Keratinocyte (primary cell): ENCODE measurements around the gene LIG3. TPM values are rescaled to one million over a fixed set of nuclear protein-coding genes. Genes with fewer than 3 reads are reported as not detected.

ENCODE experiments used
- DNase-seq: peaks from one replicate; pipeline ENCODE4 v3.0.0-alpha.2; 2011; ENCODE audit warnings: low read depth, missing footprints, low spot score
- FAIRE-seq: peaks from 2 replicates; lab custom pipeline; 2011; peaks lifted over from hg19 to GRCh38; lab: Jason Lieb, UNC
- H2AFZ ChIP-seq: 2 replicates; pipeline ENCODE4 v1.6.0; 2012; ENCODE audit warnings: low read length, control low read depth, inconsistent platforms; ENCODE audit not compliant: control insufficient read depth
- H3K27ac ChIP-seq: 2 replicates; pipeline ENCODE4 v1.5.1; 2011; ENCODE audit warnings: low read length; ENCODE audit not compliant: control insufficient read depth, insufficient read depth
- H3K27me3 ChIP-seq: 3 replicates; pipeline ENCODE4 v1.6.0; 2011; ENCODE audit warnings: low read length; ENCODE audit not compliant: control insufficient read depth, insufficient read depth; ENCODE audit errors: extremely low read depth
- H3K36me3 ChIP-seq, 2 experiments: 2 replicates in 1 of 2; 3 replicates in 1 of 2; pipeline ENCODE4 v1.5.1; 2011; ENCODE audit warnings: low read length in 2 of 2, mild to moderate bottlenecking in 1 of 2; ENCODE audit not compliant: control insufficient read depth in 2 of 2, insufficient read depth in 2 of 2; ENCODE audit errors: extremely low read depth in 1 of 2
- H3K4me1 ChIP-seq: 3 replicates; pipeline ENCODE4 v1.5.1; 2011; ENCODE audit warnings: low read length; ENCODE audit not compliant: control insufficient read depth, insufficient read depth; ENCODE audit errors: extremely low read depth
- H3K4me2 ChIP-seq: 3 replicates; pipeline ENCODE4 v1.6.0; 2011; ENCODE audit warnings: low read depth, low read length; ENCODE audit not compliant: control insufficient read depth, insufficient read depth; ENCODE audit errors: extremely low read depth
- H3K4me3 ChIP-seq, 3 experiments: fragments of 200-600 bp in 1 of 3; sonication (generic) in 1 of 3; 2 replicates in 2 of 3; 3 replicates in 1 of 3; pipeline ENCODE4 v1.5.1; 2011 to 2016; ENCODE audit warnings: low read length in 3 of 3, mild to moderate bottlenecking in 3 of 3, control low read depth in 2 of 3, inconsistent platforms in 1 of 3, low read depth in 1 of 3, mixed read lengths in 1 of 3, mixed run types in 1 of 3, moderate library complexity in 1 of 3; ENCODE audit not compliant: control insufficient read depth in 2 of 3, insufficient read depth in 2 of 3; ENCODE audit errors: extremely low read depth in 1 of 3
- H3K79me2 ChIP-seq: 2 replicates; pipeline ENCODE4 v1.6.0; 2012; ENCODE audit warnings: low read length; ENCODE audit not compliant: control insufficient read depth, insufficient read depth
- H3K9ac ChIP-seq: 3 replicates; pipeline ENCODE4 v1.6.0; 2011; ENCODE audit warnings: low read length; ENCODE audit not compliant: control insufficient read depth, insufficient read depth; ENCODE audit errors: extremely low read depth
- H3K9me1 ChIP-seq: 3 replicates; pipeline ENCODE4 v1.6.0; 2011; ENCODE audit warnings: low read length; ENCODE audit not compliant: control insufficient read depth, insufficient read depth; ENCODE audit errors: extremely low read depth
- H3K9me3 ChIP-seq: 2 replicates; pipeline ENCODE4 v1.5.1; 2012; ENCODE audit warnings: low read depth, low read length; ENCODE audit not compliant: control insufficient read depth
- H4K20me1 ChIP-seq: 3 replicates; pipeline ENCODE4 v1.6.0; 2011; ENCODE audit warnings: low read length; ENCODE audit not compliant: control insufficient read depth, insufficient read depth; ENCODE audit errors: extremely low read depth
- EZH2 ChIP-seq: IDR thresholded peaks from one replicate; pipeline ENCODE4 v1.6.1; 2012; ENCODE audit warnings: inconsistent platforms, mild to moderate bottlenecking, low read length, moderate library complexity
- dilution Hi-C: fragments of 300-500 bp; cut with MboI; formaldehyde crosslinking; loops from one replicate; pipeline ENCODE4 v1.7.0; 2020; ENCODE audit warnings: low sequenced_read_pairs; ENCODE audit not compliant: extremely low pct_ligation_motif_present
- polyA plus RNA-seq, 5 experiments: library from polyadenylated mRNA; depleted of rRNA in 3 of 5; stranded (reverse) in 3 of 5; stranded (forward) in 1 of 5; unstranded in 1 of 5; fragments of >200 nt; gene quantifications; 1 replicate in 1 of 5; 2 replicates in 3 of 5; 3 replicates in 1 of 5; pipeline versions ENCODE4 v1.2.1 to v1.2.3, GENCODE V29; 2011 to 2012; ENCODE audit warnings: missing spikeins in 2 of 5, low read depth in 1 of 5, low replicate concordance in 1 of 5
- TF ChIP-seq, protein P1 (sequence below), 3 experiments: IDR thresholded peaks in 1 of 3; conservative IDR thresholded peaks in 1 of 3; optimal IDR thresholded peaks in 1 of 3; 2 replicates in 2 of 3; 3 replicates in 1 of 3; pipeline versions ENCODE3 to v1.5.1; 2011; ENCODE audit warnings: low read length in 3 of 3, mild to moderate bottlenecking in 3 of 3, moderate library complexity in 2 of 3, control low read depth in 1 of 3, inconsistent platforms in 1 of 3; ENCODE audit not compliant: insufficient read depth in 2 of 3; ENCODE audit errors: extremely low read depth in 1 of 3

Gene LIG3
- polyA plus RNA-seq, 1 donor (not counting 4 experiments of a cell fraction or from before 2014, with no cell fraction given) = 29.3 TPM

DNA sequence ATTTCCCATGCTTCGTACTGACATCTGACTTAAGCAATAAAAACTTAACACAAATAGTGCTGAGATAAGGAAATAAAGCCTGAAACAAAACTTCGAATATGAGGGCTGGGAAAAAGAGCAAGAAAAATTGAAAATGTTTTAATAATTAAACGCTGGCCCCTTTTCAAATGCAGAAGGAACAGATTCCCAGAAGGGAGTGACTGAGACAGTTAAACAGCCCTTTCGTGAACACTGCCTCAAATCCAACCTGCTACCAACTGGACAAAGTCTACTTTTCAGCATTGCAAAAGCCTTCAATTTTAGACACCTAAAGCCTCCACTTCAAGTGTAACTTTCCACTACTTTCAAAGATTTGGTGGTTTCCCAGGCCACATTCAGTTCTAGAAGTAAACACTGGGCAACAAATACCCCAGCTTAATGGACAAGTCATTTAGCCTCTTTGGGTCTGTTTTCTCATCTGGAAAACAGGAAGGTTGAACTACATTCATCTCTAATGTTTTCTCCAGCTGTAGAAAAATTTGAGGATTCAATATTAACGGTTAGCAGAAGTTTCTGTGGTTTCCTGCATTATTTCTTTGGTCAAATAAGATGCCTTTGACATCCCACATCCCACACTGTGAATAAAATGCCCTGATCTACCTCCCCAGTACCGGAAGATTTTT lies 71.4 kb downstream of the LIG3 start:
- Histone ChIP-seq H3K4me2 (no peak overlapping the region), H3K27ac (no peak overlapping the region), H2AFZ (no peak overlapping the region), H3K4me3 (no peak overlapping the region), H3K4me1 (peaks cover 3% of the 10 kb centered on the region), H3K27me3 (no peaks in the 10 kb centered on the region), H3K79me2 (peaks cover 14% of the 10 kb centered on the region), H3K9ac (no peak overlapping the region), H4K20me1 (no peaks in the 10 kb centered on the region), H3K9me3 (no peaks in the 10 kb centered on the region), H3K9me1 (no peaks in the 10 kb centered on the region), H3K36me3 (peaks cover 0 to 2% of the 10 kb centered on the region in 2 experiments)
- dilution Hi-C loops = no loop called here
- DNase-seq (no peak), FAIRE-seq (no peak)
- TF ChIP-seq, protein P1, sequence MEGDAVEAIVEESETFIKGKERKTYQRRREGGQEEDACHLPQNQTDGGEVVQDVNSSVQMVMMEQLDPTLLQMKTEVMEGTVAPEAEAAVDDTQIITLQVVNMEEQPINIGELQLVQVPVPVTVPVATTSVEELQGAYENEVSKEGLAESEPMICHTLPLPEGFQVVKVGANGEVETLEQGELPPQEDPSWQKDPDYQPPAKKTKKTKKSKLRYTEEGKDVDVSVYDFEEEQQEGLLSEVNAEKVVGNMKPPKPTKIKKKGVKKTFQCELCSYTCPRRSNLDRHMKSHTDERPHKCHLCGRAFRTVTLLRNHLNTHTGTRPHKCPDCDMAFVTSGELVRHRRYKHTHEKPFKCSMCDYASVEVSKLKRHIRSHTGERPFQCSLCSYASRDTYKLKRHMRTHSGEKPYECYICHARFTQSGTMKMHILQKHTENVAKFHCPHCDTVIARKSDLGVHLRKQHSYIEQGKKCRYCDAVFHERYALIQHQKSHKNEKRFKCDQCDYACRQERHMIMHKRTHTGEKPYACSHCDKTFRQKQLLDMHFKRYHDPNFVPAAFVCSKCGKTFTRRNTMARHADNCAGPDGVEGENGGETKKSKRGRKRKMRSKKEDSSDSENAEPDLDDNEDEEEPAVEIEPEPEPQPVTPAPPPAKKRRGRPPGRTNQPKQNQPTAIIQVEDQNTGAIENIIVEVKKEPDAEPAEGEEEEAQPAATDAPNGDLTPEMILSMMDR (optimal IDR thresholded peaks at IDR 0.05 in 1 of 3, IDR thresholded peaks at IDR 0.05 in 1 of 3, conservative IDR thresholded peaks at IDR 0.05 in 1 of 3; ENCODE audit: extremely low read depth in 1 of 3, insufficient read depth in 2 of 3, low read length in 3 of 3) = no peak
- TF ChIP-seq EZH2 = no peak

DNA sequence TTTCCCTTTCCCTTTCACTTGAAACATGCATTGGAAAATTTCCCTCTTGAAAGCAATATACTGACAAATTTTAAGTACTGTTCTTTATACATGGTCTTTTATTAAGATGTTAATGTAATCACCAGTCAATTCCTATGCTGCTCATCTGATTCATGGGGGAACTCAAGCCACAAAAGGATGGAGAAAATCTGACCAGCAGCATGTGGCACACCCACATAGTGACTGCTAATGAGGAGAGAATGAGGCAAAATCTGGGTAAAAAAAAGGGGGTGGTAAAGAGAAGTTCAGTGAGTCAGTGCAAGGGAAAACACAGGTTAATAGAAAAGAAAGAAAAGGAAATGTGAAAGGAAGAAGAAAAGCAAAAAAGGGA lies 71.9 kb downstream of the LIG3 start:
- H3K36me3 ChIP-seq = peaks cover 0 to 2% of the 10 kb centered on the region in 2 experiments
- no peaks in the 10 kb centered on the region for H4K20me1 ChIP-seq
- no peak overlapping the region for H2AFZ ChIP-seq
- no peak overlapping the region for H3K4me3 ChIP-seq
- FAIRE-seq (no peak), DNase-seq (no peak)
- dilution Hi-C loops = no loop called here
- peaks cover 4% of the 10 kb centered on the region for H3K4me1 ChIP-seq
- H3K79me2 ChIP-seq = peaks cover 16% of the 10 kb centered on the region
- no peaks in the 10 kb centered on the region for H3K9me1 ChIP-seq
- no peak overlapping the region for H3K4me2 ChIP-seq
- H3K27me3 ChIP-seq = no peaks in the 10 kb centered on the region
- H3K9me3 ChIP-seq = no peaks in the 10 kb centered on the region
- H3K9ac ChIP-seq = no peak overlapping the region
- H3K27ac ChIP-seq = no peak overlapping the region
- TF ChIP-seq, protein P1 (optimal IDR thresholded peaks at IDR 0.05 in 1 of 3, IDR thresholded peaks at IDR 0.05 in 1 of 3, conservative IDR thresholded peaks at IDR 0.05 in 1 of 3; ENCODE audit: extremely low read depth in 1 of 3, insufficient read depth in 2 of 3, low read length in 3 of 3) = no peak
- no peak for TF ChIP-seq EZH2
